ENCODE measurements around the gene NEK7. TPM values are rescaled to one million over a fixed set of nuclear protein-coding genes. Genes with fewer than 3 reads are reported as not detected.

The NEK7 gene
- total RNA-seq (2014; rRNA removed; shearing (Covaris generic)) (1,026 and 1,186 TPM in 2 replicates), polyA plus RNA-seq (2016; fragmentation: Nextera tagmentation; extraction: Ambion mirVana) (693 and 700 TPM in 2 replicates)

DNA sequence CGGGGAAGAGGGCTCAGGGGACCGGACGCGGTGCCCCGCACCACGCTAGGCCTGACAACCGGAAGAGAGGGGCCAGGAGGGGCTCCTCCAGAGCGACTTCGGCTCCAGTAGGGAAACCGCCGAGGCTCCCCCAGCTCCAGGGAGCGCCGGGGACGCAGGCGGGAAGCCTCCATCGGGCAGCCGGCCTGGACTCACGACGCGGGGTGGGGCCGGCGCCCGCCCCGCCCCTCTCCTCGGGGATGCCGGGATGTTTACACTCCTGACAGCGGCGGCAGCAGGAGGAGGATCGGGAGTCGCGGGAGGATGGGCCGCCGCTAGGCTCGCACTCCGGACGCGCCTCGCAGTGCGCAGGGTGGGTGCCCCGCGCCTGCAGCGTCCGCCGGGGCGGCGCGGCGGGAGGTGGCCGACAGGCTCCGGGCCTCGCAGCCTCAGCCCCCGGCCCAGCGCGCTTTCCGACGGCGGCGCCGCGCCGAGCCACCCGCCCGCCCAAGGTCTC, at the start of gene NEK7:
Gene NEK7 (plus strand): TSS at position 254 of the 496 bp plus-strand sequence. CDS start 75,583 bp downstream, outside the sequence.
- H3K4me1 ChIP-seq (ENCODE audit: insufficient read depth), result peaks cover 51% of the 10 kb centered on the region
- no peaks in the 10 kb centered on the region for H3K27me3 ChIP-seq (replicated peaks; ENCODE audit: insufficient read depth)
- no peak for TF ChIP-seq EZH2phosphoT487 (IDR thresholded peaks at IDR 0.05; ENCODE audit: insufficient read depth, low read depth)
- TF ChIP-seq EZH2 (IDR thresholded peaks at IDR 0.05; ENCODE audit: insufficient read depth, poor library complexity, severe bottlenecking), result no peak
- peak within 1 kb of the TSS; percentile 74 for H3K27ac ChIP-seq
- H4K20me1 ChIP-seq (ENCODE audit: insufficient read depth), result peaks cover 24% of the 10 kb centered on the region; the same call in 1 of the 2 replicates
- in situ Hi-C loops (cut with MboI), result loop anchor here (10.0 to 25.0 kb wide), 2 partner anchors 72 to 531 kb away; no protein-coding TSS in a partner anchor
- peaks cover 6% of the 10 kb centered on the region; the same call in 1 of the 2 replicates for H3K36me3 ChIP-seq (ENCODE audit: low read depth)
- H3K9ac ChIP-seq, result peak within 1 kb of the TSS; percentile 85
- no peaks in the 10 kb centered on the region for H3K9me2 ChIP-seq (ENCODE audit: insufficient read depth)
- peaks cover 73% of the 10 kb centered on the region for H3F3A ChIP-seq (ENCODE audit: insufficient read depth)
- peaks cover 54% of the 10 kb centered on the region for H3K79me2 ChIP-seq (ENCODE audit: insufficient read depth)
- peak within 1 kb of the TSS; percentile 89 for H2AFZ ChIP-seq
- H3K4me3 ChIP-seq, result peak within 1 kb of the TSS; percentile 88
- 0 to 1% methylated on average over 21 to 36 of the region's 63 CpGs for WGBS, 2 experiments (ENCODE audit: low coverage in 1 of 2, low lambda C conversion rate in 2 of 2, missing lambda C conversion rate in 2 of 2)
- peak; percentile 95 for DNase-seq
- peak within 1 kb of the TSS; percentile 91 for H3K4me2 ChIP-seq (ENCODE audit: unreplicated experiment)
- no peaks in the 10 kb centered on the region for H3K9me3 ChIP-seq (ENCODE audit: low read depth)

DNA sequence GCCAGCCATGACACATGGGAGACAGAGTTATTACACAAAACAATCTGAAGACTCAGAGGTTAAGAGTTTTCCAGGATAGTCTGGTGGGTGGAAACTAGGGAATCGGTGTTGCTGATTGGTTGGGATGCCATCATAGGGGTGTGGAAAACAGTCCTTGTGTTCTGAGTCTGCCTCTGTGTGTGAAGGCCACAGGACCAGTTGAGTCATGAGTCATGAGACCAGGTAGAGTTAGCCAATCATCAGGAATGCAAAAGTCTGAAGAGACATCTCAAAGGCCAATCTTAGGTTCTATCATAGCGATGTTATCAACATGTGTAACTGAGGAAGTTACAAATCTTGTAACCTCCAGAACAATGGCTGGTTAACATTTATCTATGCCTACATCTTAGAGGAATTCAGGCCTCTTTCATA, 49.7 kb upstream of the NEK7 start:
- Histone ChIP-seq H3F3A (ENCODE audit: insufficient read depth) (peaks cover 18% of the 10 kb centered on the region), H3K79me2 (ENCODE audit: insufficient read depth) (no peaks in the 10 kb centered on the region), H3K27ac (peak overlapping the region; percentile 23), H3K9me2 (ENCODE audit: insufficient read depth) (no peaks in the 10 kb centered on the region; the same call in 1 of the 2 replicates), H3K27me3 (replicated peaks; ENCODE audit: insufficient read depth) (no peaks in the 10 kb centered on the region), H3K4me1 (ENCODE audit: insufficient read depth) (peaks cover 13% of the 10 kb centered on the region), H3K9ac (no peak overlapping the region), H3K36me3 (ENCODE audit: low read depth) (no peaks in the 10 kb centered on the region), H4K20me1 (ENCODE audit: insufficient read depth) (no peaks in the 10 kb centered on the region), H2AFZ (0 out of 2 replicates have a peak overlapping the region, but pooled peaks have one; percentile 10), H3K4me2 (ENCODE audit: unreplicated experiment) (no peak overlapping the region), H3K4me3 (no peak overlapping the region), H3K9me3 (ENCODE audit: low read depth) (no peaks in the 10 kb centered on the region)
- TF ChIP-seq EZH2 (IDR thresholded peaks at IDR 0.05; ENCODE audit: insufficient read depth, poor library complexity, severe bottlenecking) (no peak), EZH2phosphoT487 (IDR thresholded peaks at IDR 0.05; ENCODE audit: insufficient read depth, low read depth) (no peak)
- in situ Hi-C loops (cut with MboI), result no loop called here
- 74 to 82% methylated on average over 2 of the region's 2 CpGs for WGBS, 2 experiments (ENCODE audit: low coverage in 1 of 2, low lambda C conversion rate in 2 of 2, missing lambda C conversion rate in 2 of 2)
- peak; percentile 58 for DNase-seq

DNA sequence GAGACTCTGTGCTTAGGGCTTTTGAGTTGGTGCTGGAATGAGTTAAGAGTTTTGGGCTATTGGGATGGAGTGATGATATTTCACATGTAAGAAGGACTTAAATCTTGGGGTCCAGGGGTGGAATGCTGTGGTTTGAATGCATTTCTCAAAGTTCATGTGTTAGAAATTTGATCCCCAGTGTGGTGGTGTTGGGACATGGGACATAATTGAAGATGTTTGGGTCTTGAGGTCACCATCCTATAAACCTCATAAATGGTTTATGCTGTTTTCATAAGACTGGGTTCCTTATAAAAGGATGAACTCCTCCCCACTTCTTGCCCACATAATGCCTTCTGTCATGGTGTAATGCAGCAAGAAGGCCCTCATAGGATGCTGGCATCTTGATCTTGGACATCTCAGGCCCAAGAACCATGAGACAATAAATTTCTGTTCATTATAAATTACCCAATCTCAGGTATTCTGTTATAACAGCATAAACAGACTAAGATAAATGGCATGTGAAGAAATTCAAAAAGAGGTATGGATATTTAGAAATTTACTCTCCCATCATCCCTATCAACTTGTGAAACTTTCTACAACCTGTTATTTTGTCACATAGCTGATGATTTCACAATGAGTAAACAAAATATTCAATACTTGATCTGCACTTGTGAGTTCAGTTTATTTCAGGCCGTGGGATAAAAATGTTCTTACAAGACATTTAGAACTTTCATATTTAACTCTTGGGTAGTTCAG, 48.0 kb upstream of the NEK7 start:
- no peak overlapping the region for H2AFZ ChIP-seq
- no peaks in the 10 kb centered on the region; the same call in 1 of the 2 replicates for H3K9me2 ChIP-seq (ENCODE audit: insufficient read depth)
- no peaks in the 10 kb centered on the region for H3K36me3 ChIP-seq (ENCODE audit: low read depth)
- no peak overlapping the region for H3K9ac ChIP-seq
- peaks cover under 1% of the 10 kb centered on the region for H3F3A ChIP-seq (ENCODE audit: insufficient read depth)
- H3K4me1 ChIP-seq (ENCODE audit: insufficient read depth), result peaks cover 15% of the 10 kb centered on the region
- no peaks in the 10 kb centered on the region for H3K9me3 ChIP-seq (ENCODE audit: low read depth)
- no peaks in the 10 kb centered on the region for H4K20me1 ChIP-seq (ENCODE audit: insufficient read depth)
- 82 to 100% methylated on average over 1 of the region's 1 CpG for WGBS, 2 experiments (ENCODE audit: low coverage in 1 of 2, low lambda C conversion rate in 2 of 2, missing lambda C conversion rate in 2 of 2)
- no peak for DNase-seq
- no peak overlapping the region for H3K4me2 ChIP-seq (ENCODE audit: unreplicated experiment)
- TF ChIP-seq EZH2 (IDR thresholded peaks at IDR 0.05; ENCODE audit: insufficient read depth, poor library complexity, severe bottlenecking) (no peak), EZH2phosphoT487 (IDR thresholded peaks at IDR 0.05; ENCODE audit: insufficient read depth, low read depth) (no peak)
- in situ Hi-C loops (cut with MboI), result no loop called here
- no peaks in the 10 kb centered on the region for H3K79me2 ChIP-seq (ENCODE audit: insufficient read depth)
- no peak overlapping the region for H3K4me3 ChIP-seq
- H3K27ac ChIP-seq, result no peak overlapping the region
- no peaks in the 10 kb centered on the region for H3K27me3 ChIP-seq (replicated peaks; ENCODE audit: insufficient read depth)

DNA sequence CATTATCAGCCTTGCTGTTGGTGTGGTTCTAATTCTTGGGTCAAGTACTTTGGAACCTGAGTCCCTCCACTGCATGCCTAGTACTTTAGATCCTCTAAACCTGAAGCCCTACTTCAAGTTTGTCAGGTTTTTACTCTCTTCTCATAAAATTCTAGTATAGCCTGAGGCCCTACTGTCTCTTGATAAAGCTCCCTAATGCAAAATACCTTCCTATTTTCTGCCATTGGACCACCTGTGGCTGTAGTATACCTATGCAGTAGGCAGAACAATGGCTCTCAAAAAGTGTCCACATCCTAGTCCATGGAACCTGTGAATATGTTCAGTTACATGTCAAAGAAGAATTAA, 47.5 kb upstream of the NEK7 start:
- Histone ChIP-seq H3K9me3 (ENCODE audit: low read depth) (no peaks in the 10 kb centered on the region), H2AFZ (no peak overlapping the region), H3F3A (ENCODE audit: insufficient read depth) (no peaks in the 10 kb centered on the region), H3K9ac (no peak overlapping the region), H3K9me2 (ENCODE audit: insufficient read depth) (no peaks in the 10 kb centered on the region; the same call in 1 of the 2 replicates), H3K4me1 (ENCODE audit: insufficient read depth) (peaks cover 19% of the 10 kb centered on the region), H4K20me1 (ENCODE audit: insufficient read depth) (no peaks in the 10 kb centered on the region), H3K27me3 (replicated peaks; ENCODE audit: insufficient read depth) (no peaks in the 10 kb centered on the region), H3K36me3 (ENCODE audit: low read depth) (no peaks in the 10 kb centered on the region), H3K79me2 (ENCODE audit: insufficient read depth) (no peaks in the 10 kb centered on the region), H3K4me2 (ENCODE audit: unreplicated experiment) (no peak overlapping the region), H3K4me3 (no peak overlapping the region), H3K27ac (no peak overlapping the region)
- TF ChIP-seq EZH2 (IDR thresholded peaks at IDR 0.05; ENCODE audit: insufficient read depth, poor library complexity, severe bottlenecking), result no peak
- TF ChIP-seq EZH2phosphoT487 (IDR thresholded peaks at IDR 0.05; ENCODE audit: insufficient read depth, low read depth), result no peak
- in situ Hi-C loops (cut with MboI), result no loop called here
- DNase-seq, result no peak

All from GM23248 (cell line).